ENCODE data around the gene WIPI1.
"Not testable (repeated sequence)": the region's sequence is repeated elsewhere in the genome, so short reads cannot be mapped to it uniquely, and the experiment has no call there.

The WIPI1 gene

GRCh38 chr17:68377771-68378267 is 79.5 kb downstream of the WIPI1 start:
- Histone ChIP-seq H3K9ac (ENCODE audit: low read depth, low read length) (no peak overlapping the region; the same call in 1 of the 2 replicates), H3K36me3 (ENCODE audit: insufficient read depth, low read depth, low read length) (no peaks in the 10 kb centered on the region), H3K4me3 (ENCODE audit: low read length) (no peak overlapping the region), H3K4me1 (ENCODE audit: insufficient read depth, low read length) (peaks cover 18% of the 10 kb centered on the region; the same call in 1 of the 2 replicates), H3K27ac (ENCODE audit: low read length) (no peak overlapping the region), H3K9me3 (ENCODE audit: insufficient read depth, low read depth, low read length) (no peaks in the 10 kb centered on the region), H3K27me3 (ENCODE audit: insufficient read depth, low read length) (no peaks in the 10 kb centered on the region)

- H3K9ac ChIP-seq (ENCODE audit: low read depth, low read length); H3K36me3 ChIP-seq (ENCODE audit: insufficient read depth, low read depth, low read length); H3K27me3 ChIP-seq (ENCODE audit: insufficient read depth, low read length); H3K9me3 ChIP-seq (ENCODE audit: insufficient read depth, low read depth, low read length); H3K27ac ChIP-seq (ENCODE audit: low read length); H3K4me3 ChIP-seq (ENCODE audit: low read length): not testable (repeated sequence)
- peaks cover 18% of the 10 kb centered on the region; the same call in 1 of the 2 replicates for H3K4me1 ChIP-seq (ENCODE audit: insufficient read depth, low read length)
These were observed 81.1 kb downstream of the WIPI1 start for GRCh38 chr17:68376178-68376577.

GRCh38 chr17:68375566-68375965 is 81.7 kb downstream of the WIPI1 start:
- H3K4me3 ChIP-seq (ENCODE audit: low read length): no peak overlapping the region
- H3K9me3 ChIP-seq (ENCODE audit: insufficient read depth, low read depth, low read length): no peaks in the 10 kb centered on the region
- H3K4me1 ChIP-seq (ENCODE audit: insufficient read depth, low read length): peaks cover 18% of the 10 kb centered on the region; the same call in 1 of the 2 replicates
- H3K9ac ChIP-seq (ENCODE audit: low read depth, low read length): no peak overlapping the region
- H3K27me3 ChIP-seq (ENCODE audit: insufficient read depth, low read length): no peaks in the 10 kb centered on the region
- H3K27ac ChIP-seq (ENCODE audit: low read length): no peak overlapping the region
- no peaks in the 10 kb centered on the region for H3K36me3 ChIP-seq (ENCODE audit: insufficient read depth, low read depth, low read length)

All from iPS-20b (cell line).